OCI-LY3 (cell line): Measurements from ENCODE around the gene MNDA.

Experiments used
- H2AFZ ChIP-seq: fragments of 200-600, 300-600 bp; shearing (Covaris generic); 2 replicates; pipeline ENCODE4 v1.6.0; 2014; ENCODE audit warnings: antibody characterized with exemption, low read depth, low read length
- H3K27ac ChIP-seq: fragments of 200-600, 300-600 bp; sonication (generic); 2 replicates; pipeline ENCODE4 v1.5.1; 2014; ENCODE audit warnings: mild to moderate bottlenecking, low read length, moderate library complexity, mixed read lengths
- H3K27me3 ChIP-seq: fragments of 200-600, 300-600 bp; sonication (generic); 2 replicates; pipeline ENCODE4 v1.6.1; 2014; ENCODE audit warnings: low read depth, low read length, mixed read lengths
- H3K36me3 ChIP-seq: fragments of 200-600, 300-600 bp; sonication (generic); replicated peaks from 2 replicates; pipeline ENCODE3; 2014; ENCODE audit warnings: low read depth, low read length, mixed read lengths
- H3K4me1 ChIP-seq: fragments of 300-600, 200-600 bp; sonication (generic); 2 replicates; pipeline ENCODE4 v1.6.1; 2014; ENCODE audit warnings: low read length, mixed read lengths
- H3K4me2 ChIP-seq: fragments of 200-600, 300-600 bp; sonication (generic); 2 replicates; pipeline ENCODE4 v1.6.1; 2014; ENCODE audit warnings: low read length, mixed read lengths
- H3K4me3 ChIP-seq: fragments of 300-600, 200-600 bp; sonication (generic); 2 replicates; pipeline ENCODE4 v1.5.1; 2014; ENCODE audit warnings: antibody characterized with exemption, mild to moderate bottlenecking, low read length, moderate library complexity
- H3K79me2 ChIP-seq: fragments of 300-600, 200-600 bp; shearing (Covaris generic); 2 replicates; pipeline ENCODE4 v1.6.1; 2014; ENCODE audit warnings: mild to moderate bottlenecking, low read length, mixed read lengths
- H3K9ac ChIP-seq: fragments of 300-600, 200-600 bp; shearing (Covaris generic); 2 replicates; pipeline ENCODE4 v1.6.0; 2014; ENCODE audit warnings: mild to moderate bottlenecking, low read length, moderate library complexity
- H3K9me3 ChIP-seq: fragments of 200-600, 300-600 bp; shearing (Covaris generic); 2 replicates; pipeline ENCODE4 v1.6.1; 2014; ENCODE audit warnings: low read length, mixed read lengths; ENCODE audit not compliant: insufficient read depth
- H4K20me1 ChIP-seq: fragments of 200-600, 300-600 bp; sonication (generic); 2 replicates; pipeline ENCODE4 v1.6.1; 2016; ENCODE audit warnings: low read length, mixed read lengths; ENCODE audit not compliant: insufficient read depth
- EZH2phosphoT487 ChIP-seq: fragments of 200-600 bp; shearing (Covaris generic); IDR thresholded peaks from 2 replicates; pipeline ENCODE4 v1.6.1; 2018; ENCODE audit warnings: antibody characterized with exemption, mixed run types, low read depth
- TF ChIP-seq, protein P1 (sequence below): fragments of 200-600, 300-600 bp; sonication (generic); IDR thresholded peaks from 2 replicates; pipeline ENCODE4 v1.5.1; 2014; ENCODE audit warnings: antibody characterized with exemption, low read length, low read depth

MNDA gene

DNA sequence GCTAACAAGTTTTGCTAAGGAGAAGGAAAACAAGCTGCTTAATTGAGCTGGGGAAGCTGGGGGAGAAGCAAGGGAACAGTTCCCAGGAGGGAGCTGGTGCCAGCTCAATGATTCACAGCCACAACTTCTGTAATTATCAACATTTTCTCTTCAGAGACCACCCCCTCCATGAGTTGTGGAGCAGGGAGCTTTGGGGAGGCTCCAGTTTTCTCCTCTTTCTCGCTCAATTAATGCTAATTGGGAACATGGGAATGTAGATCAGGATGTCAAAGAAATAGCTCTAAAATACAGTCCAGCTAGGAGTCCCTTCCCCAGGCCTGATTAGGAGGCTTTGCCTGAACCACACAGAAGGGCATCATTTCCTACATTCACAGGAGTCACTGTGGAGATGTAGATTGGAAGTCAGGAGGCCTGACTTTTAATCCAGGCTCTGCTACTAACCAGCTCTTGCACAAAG is 12.1 kb upstream of the MNDA start:
- no peaks in the 10 kb centered on the region for H3K4me1 ChIP-seq
- no peak overlapping the region for H3K4me2 ChIP-seq
- no peaks in the 10 kb centered on the region for H3K9me3 ChIP-seq
- H3K9ac ChIP-seq = no peak overlapping the region
- H3K36me3 ChIP-seq = no peaks in the 10 kb centered on the region
- no peaks in the 10 kb centered on the region for H3K27me3 ChIP-seq
- no peak overlapping the region for H2AFZ ChIP-seq
- no peaks in the 10 kb centered on the region for H3K79me2 ChIP-seq
- H3K4me3 ChIP-seq = no peak overlapping the region
- H3K27ac ChIP-seq = no peak overlapping the region
- H4K20me1 ChIP-seq = no peaks in the 10 kb centered on the region
- TF ChIP-seq, protein P1, sequence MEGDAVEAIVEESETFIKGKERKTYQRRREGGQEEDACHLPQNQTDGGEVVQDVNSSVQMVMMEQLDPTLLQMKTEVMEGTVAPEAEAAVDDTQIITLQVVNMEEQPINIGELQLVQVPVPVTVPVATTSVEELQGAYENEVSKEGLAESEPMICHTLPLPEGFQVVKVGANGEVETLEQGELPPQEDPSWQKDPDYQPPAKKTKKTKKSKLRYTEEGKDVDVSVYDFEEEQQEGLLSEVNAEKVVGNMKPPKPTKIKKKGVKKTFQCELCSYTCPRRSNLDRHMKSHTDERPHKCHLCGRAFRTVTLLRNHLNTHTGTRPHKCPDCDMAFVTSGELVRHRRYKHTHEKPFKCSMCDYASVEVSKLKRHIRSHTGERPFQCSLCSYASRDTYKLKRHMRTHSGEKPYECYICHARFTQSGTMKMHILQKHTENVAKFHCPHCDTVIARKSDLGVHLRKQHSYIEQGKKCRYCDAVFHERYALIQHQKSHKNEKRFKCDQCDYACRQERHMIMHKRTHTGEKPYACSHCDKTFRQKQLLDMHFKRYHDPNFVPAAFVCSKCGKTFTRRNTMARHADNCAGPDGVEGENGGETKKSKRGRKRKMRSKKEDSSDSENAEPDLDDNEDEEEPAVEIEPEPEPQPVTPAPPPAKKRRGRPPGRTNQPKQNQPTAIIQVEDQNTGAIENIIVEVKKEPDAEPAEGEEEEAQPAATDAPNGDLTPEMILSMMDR = no peak
- no peak for TF ChIP-seq EZH2phosphoT487

DNA sequence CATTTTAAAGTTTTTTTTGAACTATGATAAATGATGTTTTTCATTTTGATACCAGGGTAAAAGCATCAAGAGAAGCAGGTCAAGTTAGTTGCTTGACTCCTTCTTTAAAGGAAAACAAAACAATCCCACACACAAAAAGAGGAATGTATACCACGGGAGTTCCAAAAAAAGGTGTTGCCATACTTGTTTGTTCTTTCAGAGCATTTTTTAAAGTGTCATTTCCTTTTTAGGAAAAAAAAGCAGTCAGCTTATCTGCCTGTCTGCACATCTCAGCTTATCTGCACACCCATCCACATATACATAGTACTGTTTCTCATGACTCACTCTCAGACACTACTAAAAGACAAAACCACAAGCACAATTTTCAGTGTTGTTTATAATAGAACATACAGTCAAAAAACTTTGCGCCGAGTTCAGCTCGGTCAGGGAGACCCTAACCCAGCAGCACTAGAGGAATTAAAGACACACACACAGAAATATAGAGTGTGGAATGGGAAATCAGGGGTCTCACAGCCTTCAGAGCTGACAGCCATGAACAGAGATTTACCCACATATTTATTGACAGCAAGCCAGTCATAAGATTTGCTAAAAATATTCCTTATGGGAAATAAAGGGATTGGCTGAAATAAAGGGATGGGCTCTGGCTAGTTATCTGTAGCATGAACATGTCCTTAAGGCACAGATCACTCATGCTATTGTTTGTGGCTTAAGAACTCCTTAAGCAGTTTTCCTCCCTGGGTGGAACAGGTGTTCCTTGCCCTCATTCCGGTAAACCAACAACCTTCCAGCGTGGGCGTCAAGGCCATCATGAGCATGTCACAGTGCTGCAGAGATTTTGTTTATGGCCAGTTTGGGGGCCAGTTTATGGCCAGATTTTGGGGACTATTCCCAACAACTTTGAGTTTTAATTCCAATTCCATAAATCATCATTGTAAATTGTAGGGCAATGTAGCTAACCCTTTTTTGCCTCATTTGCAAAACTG is 11.4 kb upstream of the MNDA start:
- H2AFZ ChIP-seq = no peak overlapping the region
- no peaks in the 10 kb centered on the region for H3K4me1 ChIP-seq
- H3K27me3 ChIP-seq = no peaks in the 10 kb centered on the region
- no peak for TF ChIP-seq EZH2phosphoT487
- TF ChIP-seq, protein P1 = no peak
- no peaks in the 10 kb centered on the region for H3K9me3 ChIP-seq
- H3K9ac ChIP-seq = no peak overlapping the region
- no peaks in the 10 kb centered on the region for H3K79me2 ChIP-seq
- no peak overlapping the region for H3K27ac ChIP-seq
- H3K4me3 ChIP-seq = no peak overlapping the region
- H3K36me3 ChIP-seq = no peaks in the 10 kb centered on the region
- no peak overlapping the region for H3K4me2 ChIP-seq
- H4K20me1 ChIP-seq = no peaks in the 10 kb centered on the region

DNA sequence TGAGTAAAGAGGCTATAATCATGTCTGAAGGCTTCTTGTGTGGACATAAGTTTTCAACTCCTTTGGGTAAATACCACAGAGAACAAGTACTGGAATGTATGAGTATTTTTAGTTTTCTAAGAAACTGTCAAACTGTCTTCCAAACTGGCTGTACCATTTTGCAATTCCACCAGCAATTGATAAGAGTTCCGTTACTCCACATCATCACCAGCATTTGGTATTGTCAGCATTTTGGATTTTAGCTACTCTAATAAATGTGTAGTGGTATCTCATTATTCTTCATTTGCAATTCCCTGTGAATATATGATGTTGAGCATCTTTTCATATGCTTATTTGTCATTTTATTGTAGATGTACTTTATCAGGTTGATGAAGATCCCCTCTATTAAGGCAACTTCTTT is 9.4 kb upstream of the MNDA start:
- TF ChIP-seq, protein P1 = no peak
- no peak for TF ChIP-seq EZH2phosphoT487
- no peaks in the 10 kb centered on the region for H3K4me1 ChIP-seq
- H3K36me3 ChIP-seq = no peaks in the 10 kb centered on the region
- no peak overlapping the region for H3K27ac ChIP-seq
- H3K9ac ChIP-seq = no peak overlapping the region
- no peak overlapping the region for H3K4me3 ChIP-seq
- peaks cover 4% of the 10 kb centered on the region; the same call in 1 of the 2 replicates for H3K9me3 ChIP-seq
- no peak overlapping the region for H3K4me2 ChIP-seq
- no peak overlapping the region for H2AFZ ChIP-seq
- H3K79me2 ChIP-seq = no peaks in the 10 kb centered on the region
- no peaks in the 10 kb centered on the region for H3K27me3 ChIP-seq
- no peaks in the 10 kb centered on the region for H4K20me1 ChIP-seq

DNA sequence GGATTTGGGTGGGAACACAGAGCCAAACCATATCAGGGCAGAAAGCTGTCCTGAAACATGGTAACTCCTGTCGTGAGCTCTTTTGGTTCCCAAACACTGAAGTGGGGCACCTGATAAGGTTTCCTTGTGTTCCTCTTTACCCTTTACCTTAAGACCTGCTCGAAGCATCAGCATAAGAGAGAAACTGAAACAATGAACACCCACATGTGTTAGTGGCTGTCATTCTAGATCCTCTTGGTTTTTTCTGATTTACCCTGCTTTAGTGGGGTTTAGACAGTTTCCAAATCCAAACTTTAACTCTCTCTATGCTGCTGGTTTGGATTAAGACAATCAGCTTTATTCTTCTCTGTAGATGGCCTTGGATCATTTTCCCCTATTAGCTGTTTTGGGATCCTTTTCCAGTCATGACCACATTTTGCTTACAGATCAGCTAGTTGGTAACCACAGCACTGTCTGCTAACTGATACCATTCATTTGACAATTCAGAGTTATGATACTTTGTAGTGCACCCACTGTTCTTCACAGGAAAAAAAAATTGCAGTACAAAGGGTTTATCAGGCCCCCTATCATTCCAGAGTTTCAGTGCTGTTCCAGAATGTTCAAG is 975 bp upstream of the MNDA start:
- Histone ChIP-seq H3K4me1 (peaks cover 19% of the 10 kb centered on the region), H3K9me3 (peaks cover 31% of the 10 kb centered on the region), H3K9ac (peak overlapping the region; percentile 10; the same call in 1 of the 2 replicates), H4K20me1 (no peaks in the 10 kb centered on the region), H3K4me3 (peak overlapping the region; percentile 28), H3K79me2 (peaks cover 24% of the 10 kb centered on the region; the same call in 1 of the 2 replicates), H2AFZ (peak overlapping the region; percentile 28; the same call in 1 of the 2 replicates), H3K27ac (peak overlapping the region; percentile 86), H3K36me3 (peaks cover 18% of the 10 kb centered on the region), H3K4me2 (peak overlapping the region; percentile 64), H3K27me3 (no peaks in the 10 kb centered on the region)
- TF ChIP-seq, protein P1 = no peak
- TF ChIP-seq EZH2phosphoT487 = no peak
